ENCODE results near the gene IDE. TPM values are rescaled to one million over a fixed set of nuclear protein-coding genes. Genes with fewer than 3 reads are reported as not detected.

Gene IDE
- total and polyA plus RNA-seq, 10 of the 15 experiments (the other 5 are each of a cell fraction or from before 2014, with no cell fraction given), result 11.6 to 54.5 (median 33.6) TPM

GRCh38 chr10:92418221-92418620 lies 155.7 kb downstream of the IDE start (continued):
- no peak for TF ChIP-seq CUX1 (IDR thresholded peaks at IDR 0.05; ENCODE audit: insufficient replicate concordance, low read depth, low read length)
- TF ChIP-seq MTA3 (IDR thresholded peaks at IDR 0.05; ENCODE audit: borderline replicate concordance, low read length), result no peak
- no peak for TF ChIP-seq SMAD5 (IDR thresholded peaks at IDR 0.05; ENCODE audit: low read depth)
- TF ChIP-seq SREBF1 (IDR thresholded peaks at IDR 0.05; ENCODE audit: low read length), result no peak
- TF ChIP-seq SP1 (IDR thresholded peaks at IDR 0.05; ENCODE audit: low read depth, low read length), result no peak
- TF ChIP-seq FOXK2 (IDR thresholded peaks at IDR 0.05), result no peak
- TF ChIP-seq HDGF (IDR thresholded peaks at IDR 0.05), result no peak
- TF ChIP-seq USF1 (IDR thresholded peaks at IDR 0.05; ENCODE audit: borderline replicate concordance, extremely low read length, insufficient read depth, low read depth, low read length), result no peak
- no peak for TF ChIP-seq RBBP5 (conservative IDR thresholded peaks at IDR 0.05)
- TF ChIP-seq CHD2 (IDR thresholded peaks at IDR 0.05; ENCODE audit: borderline replicate concordance, low read depth, low read length), result no peak
- TF ChIP-seq TAF1 (IDR thresholded peaks at IDR 0.05; ENCODE audit: borderline replicate concordance, low read depth, low read length), result no peak

Data from GM12878 (cell line).